Bronchial epithelial cell (primary cell): ENCODE measurements around the gene MFAP2. TPM values are rescaled to one million over a fixed set of nuclear protein-coding genes. Genes with fewer than 3 reads are reported as not detected.
A peak's percentile ranks its signal among the peaks of the same experiment; 100 is the strongest.

ENCODE experiments used
- DNase-seq: peaks from one replicate; pipeline ENCODE4 v3.0.0-alpha.2; 2010; ENCODE audit warnings: low read depth
- FAIRE-seq: peaks from 2 replicates; lab custom pipeline; 2011; peaks lifted over from hg19 to GRCh38; lab: Jason Lieb, UNC
- H3K27me3 ChIP-seq: 2 replicates; pipeline ENCODE4 v1.5.1; 2011; ENCODE audit warnings: low read length; ENCODE audit not compliant: control insufficient read depth, insufficient read depth
- H3K36me3 ChIP-seq: 2 replicates; pipeline ENCODE4 v1.5.1; 2011; ENCODE audit warnings: low read length; ENCODE audit not compliant: control insufficient read depth, insufficient read depth
- H3K4me3 ChIP-seq: 2 replicates; pipeline ENCODE4 v1.5.1; 2011; ENCODE audit warnings: mild to moderate bottlenecking, low read depth, low read length, control low read depth
- CTCF ChIP-seq: IDR thresholded peaks from 2 replicates; pipeline ENCODE4 v1.5.1; 2011; ENCODE audit warnings: mild to moderate bottlenecking, moderate library complexity, low read length, control low read depth, inconsistent platforms; ENCODE audit not compliant: insufficient read depth, severe bottlenecking
- total RNA-seq: library from RNA; depleted of rRNA; stranded (reverse); fragments of >200 nt; gene quantifications from 2 replicates; pipeline ENCODE4 v1.2.1, GENCODE V29; 2014

Gene MFAP2
- total RNA-seq, 1 donor from 2014 or later = 7.9 TPM

GRCh38 chr1:16989676-16990391 lies 9.4 kb upstream of the MFAP2 start:
- Histone ChIP-seq H3K27me3 (no peaks in the 10 kb centered on the region), H3K36me3 (peaks cover 9% of the 10 kb centered on the region), H3K4me3 (no peak overlapping the region)
- no peak for FAIRE-seq
- DNase-seq = no peak
- no peak for TF ChIP-seq CTCF

GRCh38 chr1:16988210-16988609 lies 7.8 kb upstream of the MFAP2 start:
- H3K4me3 ChIP-seq = no peak overlapping the region
- TF ChIP-seq CTCF = no peak
- FAIRE-seq (no peak), DNase-seq (no peak)
- H3K36me3 ChIP-seq = peaks cover 9% of the 10 kb centered on the region
- H3K27me3 ChIP-seq = no peaks in the 10 kb centered on the region

GRCh38 chr1:16986962-16987361 lies 6.5 kb upstream of the MFAP2 start:
- Histone ChIP-seq H3K36me3 (peaks cover 9% of the 10 kb centered on the region), H3K27me3 (no peaks in the 10 kb centered on the region), H3K4me3 (no peak overlapping the region)
- TF ChIP-seq CTCF = peak; percentile 50
- FAIRE-seq = no peak
- no peak for DNase-seq

GRCh38 chr1:16986560-16986959 lies 6.1 kb upstream of the MFAP2 start:
- H3K36me3 ChIP-seq = peaks cover 9% of the 10 kb centered on the region
- FAIRE-seq (no peak), DNase-seq (no peak)
- no peaks in the 10 kb centered on the region for H3K27me3 ChIP-seq
- TF ChIP-seq CTCF = no peak
- H3K4me3 ChIP-seq = no peak overlapping the region

GRCh38 chr1:16986113-16986512 lies 5.7 kb upstream of the MFAP2 start:
- TF ChIP-seq CTCF = no peak
- peaks cover 9% of the 10 kb centered on the region for H3K36me3 ChIP-seq

GRCh38 chr1:16984717-16985116 lies 4.3 kb upstream of the MFAP2 start:
- H3K4me3 ChIP-seq = no peak overlapping the region
- TF ChIP-seq CTCF = no peak
- no peaks in the 10 kb centered on the region for H3K27me3 ChIP-seq
- DNase-seq (peak; percentile 94), FAIRE-seq (no peak)
- H3K36me3 ChIP-seq = peaks cover 8% of the 10 kb centered on the region

More at GRCh38 chr1:16986113-16986512, 5.7 kb upstream of the MFAP2 start:
- H3K27me3 ChIP-seq = no peaks in the 10 kb centered on the region
- no peak overlapping the region for H3K4me3 ChIP-seq
- FAIRE-seq = no peak
- no peak for DNase-seq
